NCI-H1417 treated with DMSO at 0.1 percent for 48 hours (cell line): ENCODE results near the gene HP1BP3.

ENCODE experiments used
- DNase-seq: peaks from one replicate; lab custom pipeline; 2025; lab: John Stamatoyannopoulos, UW

The HP1BP3 gene

GRCh38 chr1:20711285-20712214 lies 75.6 kb downstream of the HP1BP3 start:
- no peak for DNase-seq

GRCh38 chr1:20710469-20711284 lies 76.4 kb downstream of the HP1BP3 start:
- no peak for DNase-seq

GRCh38 chr1:20709868-20710267 lies 77.2 kb downstream of the HP1BP3 start:
- DNase-seq, result no peak

- DNase-seq, result no peak
Measured at GRCh38 chr1:20708891-20709290, 78.2 kb downstream of the HP1BP3 start.

GRCh38 chr1:20708057-20708456 lies 79.0 kb downstream of the HP1BP3 start:
- no peak for DNase-seq

- DNase-seq, result no peak
Measured at GRCh38 chr1:20706841-20707240, 80.3 kb downstream of the HP1BP3 start.

GRCh38 chr1:20705203-20705755 lies 81.8 kb downstream of the HP1BP3 start:
- DNase-seq, result no peak

- DNase-seq, result no peak
Measured at GRCh38 chr1:20704390-20705202, 82.5 kb downstream of the HP1BP3 start.

GRCh38 chr1:20703124-20703756 lies 83.9 kb downstream of the HP1BP3 start:
- DNase-seq, result no peak

GRCh38 chr1:20702416-20702815 lies 84.7 kb downstream of the HP1BP3 start:
- DNase-seq, result no peak

GRCh38 chr1:20701847-20702246 lies 85.3 kb downstream of the HP1BP3 start:
- DNase-seq, result no peak

GRCh38 chr1:20701446-20701845 lies 85.7 kb downstream of the HP1BP3 start:
- DNase-seq, result no peak

- no peak for DNase-seq
Measured at GRCh38 chr1:20700636-20701215, 86.4 kb downstream of the HP1BP3 start.

- DNase-seq, result no peak
Measured at GRCh38 chr1:20699558-20699957, 87.5 kb downstream of the HP1BP3 start.

- DNase-seq, result no peak
Measured at GRCh38 chr1:20698195-20698910, 88.8 kb downstream of the HP1BP3 start.

GRCh38 chr1:20697563-20697962 lies 89.5 kb downstream of the HP1BP3 start:
- no peak for DNase-seq

- DNase-seq, result peak; percentile 38
Measured at GRCh38 chr1:20696397-20697333, 90.4 kb downstream of the HP1BP3 start.

GRCh38 chr1:20695515-20695914 lies 91.6 kb downstream of the HP1BP3 start:
- DNase-seq, result no peak

- no peak for DNase-seq
Measured at GRCh38 chr1:20693623-20694022, 93.5 kb downstream of the HP1BP3 start.
